ENCODE results near the gene KRT15. TPM values are rescaled to one million over a fixed set of nuclear protein-coding genes. Genes with fewer than 3 reads are reported as not detected.

Gene KRT15
- total RNA-seq, 2 experiments from 2014 or later: not detected

- peaks cover 25% of the 10 kb centered on the region for H3K27me3 Mint-ChIP-seq
These were observed 4.5 kb upstream of the KRT15 start for GRCh38 chr17:41523225-41523593.

DNA sequence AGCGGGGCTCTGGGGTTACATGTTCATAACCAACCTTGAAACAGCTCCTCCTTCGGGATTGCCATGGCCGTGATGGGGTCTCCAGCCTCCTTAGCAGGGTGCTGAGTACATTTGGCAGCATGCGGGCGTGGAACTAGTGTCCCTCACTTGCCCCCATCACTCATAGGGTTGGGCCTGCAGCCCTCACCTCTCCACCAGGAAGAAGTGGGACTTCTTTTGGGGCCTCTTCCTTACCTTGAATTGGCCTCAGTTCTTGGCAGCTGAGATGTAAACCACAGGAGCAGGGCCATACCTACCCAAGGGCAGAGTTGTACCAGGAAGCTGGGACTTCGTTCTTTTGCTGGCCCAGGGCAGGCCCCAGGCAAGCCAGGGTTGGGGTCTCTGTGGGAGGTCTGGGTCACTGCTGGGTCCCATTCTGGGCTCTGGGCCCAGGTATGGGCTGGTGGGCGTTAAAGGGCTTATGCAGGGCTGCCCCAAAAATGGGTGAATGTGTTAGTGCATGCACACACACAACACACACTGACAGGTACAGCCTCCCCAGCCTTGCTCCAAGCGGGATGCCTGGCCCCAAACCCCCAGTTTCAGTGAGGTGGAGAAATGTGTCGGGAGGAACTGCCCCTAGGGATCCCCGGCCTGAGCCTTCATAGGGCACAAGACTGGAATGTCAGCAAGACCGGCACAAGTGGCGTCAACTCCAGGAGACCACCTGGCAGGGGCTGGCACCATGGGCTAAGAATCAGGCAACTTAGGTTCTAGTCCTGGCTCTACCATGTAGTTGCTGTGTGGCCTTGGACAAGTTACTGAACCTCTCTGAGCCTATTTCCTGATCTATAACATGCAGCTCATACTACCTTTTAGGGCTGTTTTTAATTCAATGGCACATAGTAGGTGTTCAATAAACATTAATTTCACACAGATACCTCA is 3.9 kb upstream of the KRT15 start:
- Mint-ChIP-seq H3K27me3 (peaks cover 19% of the 10 kb centered on the region), H3K4me3 (no peak overlapping the region), H3K36me3 (no peaks in the 10 kb centered on the region), H3K9me3 (no peaks in the 10 kb centered on the region), H3K27ac (no peak overlapping the region), H3K4me1 (peaks cover 7% of the 10 kb centered on the region)
- DNase-seq: no peak

More at GRCh38 chr17:41523225-41523593, 4.5 kb upstream of the KRT15 start:
- Mint-ChIP-seq H3K27ac (no peak overlapping the region), H3K9me3 (no peaks in the 10 kb centered on the region), H3K36me3 (no peaks in the 10 kb centered on the region), H3K4me3 (no peak overlapping the region), H3K4me1 (peaks cover 7% of the 10 kb centered on the region)
- no peak for DNase-seq

- H3K9me3 Mint-ChIP-seq: no peaks in the 10 kb centered on the region
- peaks cover 11% of the 10 kb centered on the region for H3K27me3 Mint-ChIP-seq
- no peak overlapping the region for H3K27ac Mint-ChIP-seq
- DNase-seq: no peak
- H3K36me3 Mint-ChIP-seq: no peaks in the 10 kb centered on the region
- H3K4me3 Mint-ChIP-seq: no peak overlapping the region
- no peaks in the 10 kb centered on the region for H3K4me1 Mint-ChIP-seq
These were observed 3.0 kb upstream of the KRT15 start for GRCh38 chr17:41521574-41522261.

- no peaks in the 10 kb centered on the region for H3K9me3 Mint-ChIP-seq
- no peak overlapping the region for H3K4me3 Mint-ChIP-seq
- H3K4me1 Mint-ChIP-seq: no peaks in the 10 kb centered on the region
- no peak overlapping the region for H3K27ac Mint-ChIP-seq
- H3K36me3 Mint-ChIP-seq: no peaks in the 10 kb centered on the region
- peaks cover 5% of the 10 kb centered on the region for H3K27me3 Mint-ChIP-seq
- DNase-seq: no peak
These were observed 2.3 kb upstream of the KRT15 start for GRCh38 chr17:41520821-41521521.

DNA sequence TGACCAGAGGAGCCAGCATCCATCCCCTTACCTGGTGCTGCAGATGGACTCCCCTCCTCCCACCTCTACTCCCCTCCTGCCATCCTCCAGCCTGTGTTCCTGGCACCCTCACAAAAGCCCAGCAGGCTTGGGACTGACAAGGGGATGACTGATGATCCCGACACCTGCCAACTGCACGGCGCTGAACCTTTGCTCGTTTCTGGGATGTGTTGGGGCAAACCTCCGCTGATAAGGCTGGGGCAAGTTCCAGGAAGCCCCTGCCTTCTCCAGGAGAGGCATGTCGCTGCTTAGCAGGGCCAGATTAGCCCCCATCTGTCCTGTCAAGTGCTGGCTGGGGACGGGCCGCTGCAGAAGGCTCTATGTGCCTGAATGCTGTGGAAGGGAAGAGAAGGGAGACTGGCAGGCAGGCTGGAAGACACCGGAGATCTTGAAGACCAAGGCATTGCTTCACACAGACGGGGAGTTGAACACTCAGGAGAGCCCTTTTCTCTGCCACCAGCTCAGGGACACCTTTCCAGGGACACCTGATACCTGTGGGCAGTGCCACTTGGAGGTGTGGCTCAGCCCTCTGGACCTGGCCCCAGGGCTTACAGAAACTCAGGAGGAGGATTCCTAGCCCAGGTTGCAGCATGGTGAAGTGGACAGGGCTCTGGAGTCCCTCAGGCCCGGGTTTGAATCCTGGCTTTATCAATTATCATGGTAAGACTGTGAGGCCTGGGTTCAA is 973 bp upstream of the KRT15 start:
- no peak for DNase-seq
- Mint-ChIP-seq H3K9me3 (no peaks in the 10 kb centered on the region), H3K27ac (no peak overlapping the region), H3K4me1 (no peaks in the 10 kb centered on the region), H3K4me3 (no peak overlapping the region), H3K36me3 (no peaks in the 10 kb centered on the region), H3K27me3 (no peaks in the 10 kb centered on the region)

- H3K27me3 Mint-ChIP-seq: no peaks in the 10 kb centered on the region
- no peaks in the 10 kb centered on the region for H3K36me3 Mint-ChIP-seq
- H3K4me3 Mint-ChIP-seq: no peak overlapping the region
- H3K4me1 Mint-ChIP-seq: no peaks in the 10 kb centered on the region
- H3K9me3 Mint-ChIP-seq: no peaks in the 10 kb centered on the region
- no peak overlapping the region for H3K27ac Mint-ChIP-seq
- no peak for DNase-seq
These were observed 659 bp downstream of the KRT15 start for GRCh38 chr17:41518031-41518430.

- Mint-ChIP-seq H3K36me3 (no peaks in the 10 kb centered on the region), H3K27me3 (no peaks in the 10 kb centered on the region), H3K9me3 (no peaks in the 10 kb centered on the region), H3K4me3 (no peak overlapping the region), H3K4me1 (no peaks in the 10 kb centered on the region), H3K27ac (no peak overlapping the region)
- no peak for DNase-seq
These were observed 1.8 kb downstream of the KRT15 start for GRCh38 chr17:41516830-41517283.

- Mint-ChIP-seq H3K36me3 (no peaks in the 10 kb centered on the region), H3K4me3 (no peak overlapping the region), H3K4me1 (no peaks in the 10 kb centered on the region), H3K9me3 (no peaks in the 10 kb centered on the region), H3K27ac (no peak overlapping the region), H3K27me3 (no peaks in the 10 kb centered on the region)
- DNase-seq: no peak
These were observed 2.4 kb downstream of the KRT15 start for GRCh38 chr17:41516147-41516829.

DNA sequence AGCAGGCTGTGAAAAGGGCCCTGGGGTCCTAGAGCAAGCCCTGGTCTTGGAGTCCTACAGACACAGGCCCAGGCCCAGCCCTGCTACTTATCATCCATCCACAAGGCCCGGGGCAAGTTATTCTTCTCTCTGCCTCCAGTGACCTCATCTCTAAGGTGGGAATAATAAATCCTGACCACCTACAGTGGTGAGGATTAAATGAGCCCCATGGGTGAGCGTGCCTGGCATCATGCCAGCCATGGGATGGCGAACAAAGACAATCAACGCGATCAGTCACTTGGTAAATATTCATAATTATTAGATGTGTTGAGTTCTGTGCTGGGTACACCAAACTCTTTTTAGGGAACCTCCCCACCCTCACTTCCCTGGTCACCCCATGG is 5.5 kb downstream of the KRT15 start:
- no peaks in the 10 kb centered on the region for H3K9me3 Mint-ChIP-seq

DNA sequence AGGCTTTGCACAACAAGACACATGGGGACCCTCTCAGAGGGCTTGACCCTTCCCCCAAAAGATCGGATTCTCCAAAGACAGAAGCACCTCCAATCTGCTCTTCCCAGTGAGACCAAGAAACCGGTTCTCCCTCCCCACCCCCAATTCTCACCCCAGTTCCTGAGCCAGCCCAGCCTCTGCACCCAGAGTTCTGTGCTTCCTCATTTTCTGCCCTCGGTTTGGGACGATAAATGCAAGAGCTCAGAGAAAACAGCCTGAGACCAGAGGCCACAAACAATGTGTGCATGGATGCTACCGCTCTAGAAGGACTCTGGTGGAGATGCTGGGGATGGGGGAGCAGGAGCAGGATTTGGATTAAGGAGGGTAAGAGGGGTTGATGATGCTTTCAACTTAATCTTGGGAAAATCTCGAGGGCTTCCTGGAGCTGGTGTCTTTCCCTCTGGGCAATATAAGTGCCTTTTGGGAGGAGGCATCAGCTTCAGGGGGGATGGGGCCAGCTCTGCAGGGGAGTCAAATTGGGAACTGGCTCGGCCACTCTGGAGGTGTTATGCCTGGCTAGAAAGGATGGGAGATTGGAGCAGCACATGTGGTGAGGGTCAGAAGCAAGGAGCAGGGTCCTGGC is 6.0 kb downstream of the KRT15 start:
- Mint-ChIP-seq H3K4me1 (no peaks in the 10 kb centered on the region), H3K27ac (no peak overlapping the region), H3K4me3 (no peak overlapping the region), H3K27me3 (no peaks in the 10 kb centered on the region), H3K9me3 (no peaks in the 10 kb centered on the region), H3K36me3 (no peaks in the 10 kb centered on the region)
- DNase-seq: no peak

More for the DNA sequence above, 5.5 kb downstream of the KRT15 start:
- Mint-ChIP-seq H3K4me1 (no peaks in the 10 kb centered on the region), H3K27me3 (no peaks in the 10 kb centered on the region), H3K36me3 (no peaks in the 10 kb centered on the region), H3K27ac (no peak overlapping the region), H3K4me3 (no peak overlapping the region)
- DNase-seq: no peak

GRCh38 chr17:41511716-41512115 is 7.0 kb downstream of the KRT15 start:
- no peaks in the 10 kb centered on the region for H3K4me1 Mint-ChIP-seq
- no peaks in the 10 kb centered on the region for H3K9me3 Mint-ChIP-seq
- no peak for DNase-seq
- no peaks in the 10 kb centered on the region for H3K27me3 Mint-ChIP-seq
- H3K36me3 Mint-ChIP-seq: no peaks in the 10 kb centered on the region
- H3K27ac Mint-ChIP-seq: no peak overlapping the region
- no peak overlapping the region for H3K4me3 Mint-ChIP-seq

GRCh38 chr17:41511116-41511515 is 7.6 kb downstream of the KRT15 start:
- Mint-ChIP-seq H3K9me3 (no peaks in the 10 kb centered on the region), H3K27ac (no peak overlapping the region), H3K4me3 (no peak overlapping the region), H3K36me3 (no peaks in the 10 kb centered on the region), H3K27me3 (no peaks in the 10 kb centered on the region), H3K4me1 (no peaks in the 10 kb centered on the region)
- no peak for DNase-seq

DNA sequence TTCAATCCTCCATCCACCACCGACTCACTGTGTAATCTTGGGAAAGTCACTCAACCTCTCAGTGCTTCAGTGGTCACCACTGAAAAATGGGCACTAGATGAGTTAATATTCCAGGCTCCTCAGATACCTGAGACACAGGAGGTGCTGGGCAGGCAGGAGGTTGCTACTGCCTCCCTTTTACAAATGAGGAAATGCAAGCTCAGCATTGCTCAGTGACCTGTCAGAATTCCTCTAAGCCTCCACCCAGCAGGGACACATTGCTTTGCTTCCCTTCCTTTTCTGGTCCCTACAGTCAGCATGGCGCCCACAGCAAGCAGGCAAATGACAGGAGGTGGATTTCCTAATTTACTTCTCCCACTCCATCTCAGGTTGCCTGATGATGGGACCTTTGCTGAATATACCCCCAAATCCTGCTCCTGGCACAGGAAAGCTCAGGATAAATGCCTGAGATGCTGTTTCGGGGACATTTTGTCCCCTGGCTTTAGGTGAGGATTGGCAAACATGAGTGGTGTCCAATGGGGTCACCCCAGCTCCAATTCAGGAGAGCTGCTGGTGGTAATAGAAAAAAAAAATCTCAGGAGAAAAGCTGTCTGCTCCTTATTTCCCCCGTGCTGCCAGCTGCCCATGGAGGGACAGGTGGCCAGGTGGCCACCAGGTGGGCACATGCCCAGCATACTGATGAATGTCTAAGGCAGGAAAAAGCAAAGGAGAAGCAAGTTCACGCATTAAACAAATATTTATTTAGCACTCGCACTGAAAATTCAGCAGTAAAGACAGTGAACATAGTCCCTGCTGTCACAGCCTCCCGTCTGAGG is 8.2 kb downstream of the KRT15 start:
- Mint-ChIP-seq H3K27ac (no peak overlapping the region), H3K9me3 (no peaks in the 10 kb centered on the region), H3K4me1 (no peaks in the 10 kb centered on the region)

More for the DNA sequence above, 8.2 kb downstream of the KRT15 start:
- H3K4me3 Mint-ChIP-seq: no peak overlapping the region
- no peak for DNase-seq
- H3K27me3 Mint-ChIP-seq: no peaks in the 10 kb centered on the region
- no peaks in the 10 kb centered on the region for H3K36me3 Mint-ChIP-seq
